SK-N-SH (cell line): ENCODE results near the gene EHBP1L1. TPM values are rescaled to one million over a fixed set of nuclear protein-coding genes. Genes with fewer than 3 reads are reported as not detected.
A peak's percentile ranks its signal among the peaks of the same experiment; 100 is the strongest.

ENCODE experiments used
- CTCF ChIA-PET: fragments of 300-600, 350-600 bp; formaldehyde crosslinking; extraction: SDS; loops from one replicate; lab custom pipeline; 2021; lab: Yijun Ruan, JAX
- POLR2A ChIA-PET: fragments of 350-600 bp; sonication (Branson Sonifier 250); formaldehyde crosslinking; extraction: SDS; loops from one replicate; lab custom pipeline; 2020; ENCODE audit warnings: antibody characterized with exemption, inconsistent platforms; lab: Yijun Ruan, JAX
- DNase-seq: peaks from one replicate; pipeline ENCODE4 v3.0.0; 2012
- H2AFZ ChIP-seq: fragments of 200-600 bp; sonication (generic); 2 replicates; pipeline ENCODE4 v1.8.1; 2016; ENCODE audit warnings: antibody characterized with exemption, mild to moderate bottlenecking, low read depth
- H3F3A ChIP-seq: fragments of 200-600 bp; sonication (generic); replicated peaks from 2 replicates; pipeline ENCODE3; 2016; ENCODE audit warnings: antibody characterized with exemption, mild to moderate bottlenecking; ENCODE audit not compliant: insufficient read depth
- H3K27ac ChIP-seq, 2 experiments: fragments of 200-500 bp in 1 of 2; fragments of 200-600 bp in 1 of 2; sonication (Bioruptor generic) in 1 of 2; sonication (generic), shearing (Covaris generic) in 1 of 2; 2 replicates each; pipeline versions ENCODE4 v1.5.1 to v1.6.1; 2014 to 2016; ENCODE audit warnings: low read depth in 2 of 2, inconsistent platforms in 1 of 2, low read length in 1 of 2, mild to moderate bottlenecking in 1 of 2, mixed read lengths in 1 of 2
- H3K27me3 ChIP-seq: fragments of 200-600 bp; sonication (generic), shearing (Covaris generic); 2 replicates; pipeline ENCODE4 v1.6.1; 2016; ENCODE audit warnings: mixed run types; ENCODE audit not compliant: insufficient read depth
- H3K36me3 ChIP-seq, 2 experiments: fragments of 200-500 bp in 1 of 2; fragments of 200-600 bp in 1 of 2; sonication (Bioruptor generic) in 1 of 2; sonication (generic) in 1 of 2; replicated peaks in 1 of 2; 2 replicates each; pipeline versions ENCODE3 to v1.5.1; 2014 to 2016; ENCODE audit warnings: low read length in 1 of 2, mild to moderate bottlenecking in 1 of 2; ENCODE audit not compliant: insufficient read depth in 2 of 2, control insufficient read depth in 1 of 2
- H3K4me1 ChIP-seq, 2 experiments: fragments of 200-500 bp in 1 of 2; fragments of 200-600 bp in 1 of 2; sonication (Bioruptor generic) in 1 of 2; sonication (generic), shearing (Covaris generic) in 1 of 2; 2 replicates each; pipeline versions ENCODE4 v1.5.1 to v1.6.1; 2014 to 2016; ENCODE audit warnings: low read depth in 1 of 2, low read length in 1 of 2, mixed run types in 1 of 2; ENCODE audit not compliant: insufficient read depth in 2 of 2, control insufficient read depth in 1 of 2
- H3K4me2 ChIP-seq: fragments of 200-600 bp; sonication (generic), shearing (Covaris generic); 2 replicates; pipeline ENCODE4 v1.6.1; 2017; ENCODE audit warnings: mixed run types
- H3K4me3 ChIP-seq, 2 experiments: fragments of 200-500 bp in 1 of 2; fragments of 200-600 bp in 1 of 2; sonication (Bioruptor generic) in 1 of 2; sonication (generic), shearing (Covaris generic) in 1 of 2; 2 replicates each; pipeline versions ENCODE4 v1.5.1 to v1.8.1; 2014 to 2016; ENCODE audit warnings: low read depth in 2 of 2, inconsistent platforms in 1 of 2, low read length in 1 of 2, mild to moderate bottlenecking in 1 of 2, mixed read lengths in 1 of 2, moderate library complexity in 1 of 2
- H3K79me2 ChIP-seq: fragments of 200-600 bp; sonication (generic); 2 replicates; pipeline ENCODE4 v1.8.1; 2017; ENCODE audit warnings: mild to moderate bottlenecking; ENCODE audit not compliant: insufficient read depth
- H3K9ac ChIP-seq: fragments of 200-600 bp; sonication (generic); 2 replicates; pipeline ENCODE4 v1.6.1; 2017; ENCODE audit warnings: mixed run types
- H3K9me2 ChIP-seq: fragments of 200-600 bp; sonication (generic); 2 replicates; pipeline ENCODE4 v1.6.1; 2017; ENCODE audit warnings: mixed run types
- H3K9me3 ChIP-seq: fragments of 200-600 bp; sonication (generic); 2 replicates; pipeline ENCODE4 v1.6.1; 2017; ENCODE audit warnings: mixed run types, mild to moderate bottlenecking, moderate library complexity
- H4K20me1 ChIP-seq: fragments of 200-600 bp; sonication (generic); 2 replicates; pipeline ENCODE4 v1.6.1; 2017; ENCODE audit warnings: mild to moderate bottlenecking, mixed run types; ENCODE audit not compliant: insufficient read depth
- CHD2 ChIP-seq: fragments of 150-350 bp; IDR thresholded peaks from 2 replicates; pipeline ENCODE4 v1.6.1; 2018; ENCODE audit warnings: low read length; ENCODE audit not compliant: partially characterized antibody
- ELF1 ChIP-seq: IDR thresholded peaks from 2 replicates; pipeline ENCODE4 v1.4.0; 2012
- GABPA ChIP-seq: IDR thresholded peaks from 2 replicates; pipeline ENCODE4 v1.4.0; 2012; ENCODE audit warnings: low read depth, mild to moderate bottlenecking
- MEF2A ChIP-seq: IDR thresholded peaks from 2 replicates; pipeline ENCODE4 v1.4.0; 2012; ENCODE audit warnings: low read depth, borderline replicate concordance
- NFIC ChIP-seq: IDR thresholded peaks from 2 replicates; pipeline ENCODE4 v1.4.0; 2012; ENCODE audit warnings: borderline replicate concordance
- NRF1 ChIP-seq: IDR thresholded peaks from 2 replicates; pipeline ENCODE4 v1.6.1; 2012; ENCODE audit warnings: low read depth, mild to moderate bottlenecking, low read length
- POLR2AphosphoS5 ChIP-seq: IDR thresholded peaks from 2 replicates; pipeline ENCODE4 v1.6.1; 2012; ENCODE audit warnings: low read depth, low read length
- RFX5 ChIP-seq: IDR thresholded peaks from 2 replicates; pipeline ENCODE4 v1.6.1; 2012; ENCODE audit warnings: mild to moderate bottlenecking, improper control_type of control experiment, low read length
- SIN3A ChIP-seq: IDR thresholded peaks from 2 replicates; pipeline ENCODE4 v1.6.1; 2012; ENCODE audit warnings: low read depth, mild to moderate bottlenecking, low read length, moderate library complexity, borderline replicate concordance
- SMC3 ChIP-seq: IDR thresholded peaks from 2 replicates; pipeline ENCODE4 v1.6.1; 2012; ENCODE audit warnings: low read depth, low read length, improper control_type of control experiment
- TAF1 ChIP-seq: IDR thresholded peaks from 2 replicates; pipeline ENCODE4 v1.6.1; 2012; ENCODE audit warnings: low read depth, mild to moderate bottlenecking, low read length, moderate library complexity, borderline replicate concordance
- WGBS: methylation state at CpG from one replicate; pipeline ENCODE4 v1.1.6; 2017; ENCODE audit warnings: low lambda C conversion rate; 5-methylcytosine and 5-hydroxymethylcytosine counted together
- polyA plus RNA-seq, 3 experiments: library from polyadenylated mRNA; depleted of rRNA; stranded (reverse); fragments of >200 nt; gene quantifications; 2 replicates each; pipeline ENCODE4 v1.2.3, GENCODE V29; 2012
- TF ChIP-seq, protein P1 (sequence below): fragments of 150-350 bp; IDR thresholded peaks from 2 replicates; pipeline ENCODE4 v1.6.1; 2016; ENCODE audit warnings: mild to moderate bottlenecking, low read depth, low read length
- TF ChIP-seq, protein P2 (sequence below): IDR thresholded peaks from 2 replicates; pipeline ENCODE4 v1.4.0; 2012; ENCODE audit warnings: low read depth
- TF ChIP-seq, protein P3 (sequence below): IDR thresholded peaks from 2 replicates; pipeline ENCODE4 v1.6.1; 2012; ENCODE audit warnings: mild to moderate bottlenecking, low read depth, low read length, moderate library complexity
- TF ChIP-seq, protein P4 (sequence below): IDR thresholded peaks from 2 replicates; pipeline ENCODE4 v1.4.0; 2012; ENCODE audit warnings: low read depth, borderline replicate concordance

EHBP1L1 gene
- polyA plus RNA-seq, 1 of the 3 experiments (the other 2 are of a cell fraction) = 48.7 TPM

DNA sequence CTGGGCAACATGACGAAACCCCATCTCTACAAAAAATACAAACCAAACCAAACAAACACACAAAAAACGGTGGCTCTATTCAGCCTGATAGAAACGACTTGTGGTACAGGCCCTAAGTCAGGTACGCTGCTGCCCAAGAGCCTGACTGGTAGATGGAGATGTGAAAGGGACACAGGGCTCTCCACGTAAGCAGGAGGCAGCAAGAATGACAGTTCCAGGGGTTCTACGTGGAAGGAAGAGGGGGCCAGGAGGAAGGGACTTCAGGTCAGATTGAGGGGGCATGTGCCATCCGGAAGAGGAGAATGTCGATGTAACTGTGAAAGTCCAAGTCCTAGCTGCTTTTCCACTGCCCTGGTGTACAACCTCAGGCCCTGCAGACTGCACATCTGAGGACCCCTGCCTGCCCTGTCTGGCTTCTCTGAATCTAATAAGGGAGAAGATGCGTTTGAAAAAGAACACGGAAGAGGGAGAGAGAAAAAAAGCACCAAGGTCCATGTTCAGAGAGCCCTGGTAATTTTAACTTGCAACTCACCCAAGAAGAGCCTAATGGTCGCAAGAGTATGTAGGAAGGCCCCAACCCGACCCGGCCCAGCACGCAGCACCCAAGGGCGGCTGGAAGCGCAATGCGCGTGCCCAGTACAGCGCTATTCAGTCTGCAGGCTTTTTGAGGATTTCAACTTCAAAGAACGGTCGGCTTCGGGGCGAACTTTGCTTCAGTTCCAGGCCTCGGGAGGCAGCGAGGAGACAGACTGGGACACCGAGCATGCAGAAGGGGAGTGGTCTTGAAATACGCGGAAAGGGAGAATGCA lies 6.5 kb upstream of the EHBP1L1 start:
- ChIA-PET POLR2A (interaction anchor here (0.9 to 1.7 kb wide), 7 partner anchors 10 to 145 kb away, joined by 3 to 12 read pairs (median 4); partner anchors contain the start of gene MALAT1), CTCF (interaction anchor here (0.5 to 13.6 kb wide), 12 partner anchors 9 to 45 kb away, joined by 3 to 295 read pairs (median 4); partner anchors contain the start of genes KCNK7 and LTBP3)
- no peak for DNase-seq
- Histone ChIP-seq H3K9me2 (no peaks in the 10 kb centered on the region), H2AFZ (peak overlapping the region; percentile 69; the same call in 1 of the 2 replicates), H3K4me2 (peak overlapping the region; percentile 95), H3K4me1 (peaks cover 34 to 41% of the 10 kb centered on the region in 2 experiments; a peak in 3 of 4 replicates), H3K4me3 (peak overlapping the region; percentile 76 to 99), H3K36me3 (peaks cover 3 to 4% of the 10 kb centered on the region in 2 experiments), H3K79me2 (peaks cover 61% of the 10 kb centered on the region), H3K27ac (peak overlapping the region; percentile 81 to 97), H3K9ac (peak overlapping the region; percentile 74), H4K20me1 (peaks cover 11% of the 10 kb centered on the region), H3F3A (peaks cover 34% of the 10 kb centered on the region), H3K9me3 (no peaks in the 10 kb centered on the region), H3K27me3 (no peaks in the 10 kb centered on the region)
- TF ChIP-seq SMC3 = no peak
- peak; percentile 60; the same call in 1 of the 2 replicates for TF ChIP-seq TAF1
- TF ChIP-seq, protein P1, sequence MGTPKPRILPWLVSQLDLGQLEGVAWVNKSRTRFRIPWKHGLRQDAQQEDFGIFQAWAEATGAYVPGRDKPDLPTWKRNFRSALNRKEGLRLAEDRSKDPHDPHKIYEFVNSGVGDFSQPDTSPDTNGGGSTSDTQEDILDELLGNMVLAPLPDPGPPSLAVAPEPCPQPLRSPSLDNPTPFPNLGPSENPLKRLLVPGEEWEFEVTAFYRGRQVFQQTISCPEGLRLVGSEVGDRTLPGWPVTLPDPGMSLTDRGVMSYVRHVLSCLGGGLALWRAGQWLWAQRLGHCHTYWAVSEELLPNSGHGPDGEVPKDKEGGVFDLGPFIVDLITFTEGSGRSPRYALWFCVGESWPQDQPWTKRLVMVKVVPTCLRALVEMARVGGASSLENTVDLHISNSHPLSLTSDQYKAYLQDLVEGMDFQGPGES = no peak
- no peak for TF ChIP-seq SIN3A
- TF ChIP-seq POLR2AphosphoS5 = 0 out of 2 replicates have a peak, but pooled peaks have one; percentile 63
- no peak for TF ChIP-seq NFIC
- WGBS = 3% methylated on average over 28 of the region's 28 CpGs

DNA sequence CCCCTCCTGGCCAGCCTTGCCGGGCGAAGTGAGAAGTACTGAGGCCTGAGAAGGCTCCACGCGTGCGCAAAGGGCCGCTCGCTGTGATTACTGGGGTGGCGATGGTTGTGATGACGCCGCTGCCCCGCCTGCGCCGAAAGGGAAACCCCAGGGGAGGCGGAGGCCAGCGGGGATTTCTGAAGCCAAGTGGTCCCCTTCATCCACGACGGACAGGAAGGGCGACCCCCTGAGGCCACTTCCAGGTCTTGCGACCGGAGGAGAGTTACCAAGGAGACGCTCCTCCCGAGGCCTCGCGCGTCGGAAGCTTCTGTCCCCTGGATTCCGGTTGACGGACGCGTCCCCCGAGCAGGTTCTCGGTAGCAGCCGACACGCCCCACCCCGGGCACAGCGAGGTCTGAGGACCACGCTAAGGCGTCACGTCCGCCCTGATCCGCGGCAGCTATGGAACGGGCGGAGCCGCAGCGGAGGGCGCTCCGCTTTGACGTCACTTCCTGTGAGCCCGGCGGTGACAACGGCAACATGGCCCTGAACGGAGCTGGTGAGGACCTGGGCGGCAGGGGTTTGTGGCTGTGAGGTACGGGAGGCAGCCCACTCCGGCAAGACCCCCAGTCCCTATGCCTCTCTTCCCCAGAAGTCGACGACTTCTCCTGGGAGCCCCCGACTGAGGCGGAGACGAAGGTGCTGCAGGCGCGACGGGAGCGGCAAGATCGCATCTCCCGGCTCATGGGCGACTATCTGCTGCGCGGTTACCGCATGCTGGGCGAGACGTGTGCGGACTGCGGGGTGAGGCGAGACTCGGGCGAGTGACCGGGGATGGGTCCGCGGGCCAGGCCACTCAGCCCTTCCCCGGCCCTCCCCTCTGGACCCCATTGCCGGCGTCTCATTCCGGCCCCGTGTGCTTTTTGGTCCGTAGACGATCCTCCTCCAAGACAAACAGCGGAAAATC lies 5.6 kb upstream of the EHBP1L1 start, which contains the start of gene ZNRD2:
TSS of gene ZNRD2 (plus strand) at position 505 of the 946 bp plus-strand sequence. CDS start at position 520, 15 bp downstream.
- peak within 1 kb of the TSS; percentile 95 for H3K4me2 ChIP-seq
- H3K9ac ChIP-seq = peak within 1 kb of the TSS; percentile 77
- peak within 1 kb of the TSS; percentile 69; the same call in 1 of the 2 replicates for H2AFZ ChIP-seq
- ChIA-PET CTCF (interaction anchor here (0.7 to 13.6 kb wide), 15 partner anchors 9 to 255 kb away, joined by 3 to 295 read pairs (median 4); partner anchors contain the start of genes KCNK7 and LTBP3), POLR2A (interaction anchor here (0.9 to 1.7 kb wide), 7 partner anchors 10 to 146 kb away, joined by 3 to 12 read pairs (median 4); partner anchors contain the start of gene MALAT1)
- H3K9me3 ChIP-seq = no peaks in the 10 kb centered on the region
- H3K9me2 ChIP-seq = no peaks in the 10 kb centered on the region
- peak within 1 kb of the TSS; percentile 76 to 99 for H3K4me3 ChIP-seq
- H3K27me3 ChIP-seq = no peaks in the 10 kb centered on the region
- peaks cover 39% of the 10 kb centered on the region for H3F3A ChIP-seq
- peak; percentile 95 for DNase-seq
- peaks cover 8 to 10% of the 10 kb centered on the region in 2 experiments for H3K36me3 ChIP-seq
- H3K79me2 ChIP-seq = peaks cover 62% of the 10 kb centered on the region
- peaks cover 14% of the 10 kb centered on the region for H4K20me1 ChIP-seq
- peak within 1 kb of the TSS; percentile 81 to 97 for H3K27ac ChIP-seq
- WGBS = 0% methylated on average over 23 of the region's 89 CpGs
- H3K4me1 ChIP-seq = peaks cover 41 to 47% of the 10 kb centered on the region in 2 experiments; a peak in 3 of 4 replicates
- TF ChIP-seq, protein P1 = no peak
- TF ChIP-seq, protein P2, sequence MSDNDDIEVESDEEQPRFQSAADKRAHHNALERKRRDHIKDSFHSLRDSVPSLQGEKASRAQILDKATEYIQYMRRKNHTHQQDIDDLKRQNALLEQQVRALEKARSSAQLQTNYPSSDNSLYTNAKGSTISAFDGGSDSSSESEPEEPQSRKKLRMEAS = peak; percentile 84
- peak; percentile 73; the same call in 1 of the 2 replicates for TF ChIP-seq ELF1
- TF ChIP-seq RFX5 = no peak
- no peak for TF ChIP-seq MEF2A
- peak; percentile 83 for TF ChIP-seq NRF1
- TF ChIP-seq NFIC = peak; percentile 31; the same call in 1 of the 2 replicates
- TF ChIP-seq CHD2 = peak; percentile 81
- peak; percentile 95 for TF ChIP-seq GABPA
- TF ChIP-seq, protein P3, sequence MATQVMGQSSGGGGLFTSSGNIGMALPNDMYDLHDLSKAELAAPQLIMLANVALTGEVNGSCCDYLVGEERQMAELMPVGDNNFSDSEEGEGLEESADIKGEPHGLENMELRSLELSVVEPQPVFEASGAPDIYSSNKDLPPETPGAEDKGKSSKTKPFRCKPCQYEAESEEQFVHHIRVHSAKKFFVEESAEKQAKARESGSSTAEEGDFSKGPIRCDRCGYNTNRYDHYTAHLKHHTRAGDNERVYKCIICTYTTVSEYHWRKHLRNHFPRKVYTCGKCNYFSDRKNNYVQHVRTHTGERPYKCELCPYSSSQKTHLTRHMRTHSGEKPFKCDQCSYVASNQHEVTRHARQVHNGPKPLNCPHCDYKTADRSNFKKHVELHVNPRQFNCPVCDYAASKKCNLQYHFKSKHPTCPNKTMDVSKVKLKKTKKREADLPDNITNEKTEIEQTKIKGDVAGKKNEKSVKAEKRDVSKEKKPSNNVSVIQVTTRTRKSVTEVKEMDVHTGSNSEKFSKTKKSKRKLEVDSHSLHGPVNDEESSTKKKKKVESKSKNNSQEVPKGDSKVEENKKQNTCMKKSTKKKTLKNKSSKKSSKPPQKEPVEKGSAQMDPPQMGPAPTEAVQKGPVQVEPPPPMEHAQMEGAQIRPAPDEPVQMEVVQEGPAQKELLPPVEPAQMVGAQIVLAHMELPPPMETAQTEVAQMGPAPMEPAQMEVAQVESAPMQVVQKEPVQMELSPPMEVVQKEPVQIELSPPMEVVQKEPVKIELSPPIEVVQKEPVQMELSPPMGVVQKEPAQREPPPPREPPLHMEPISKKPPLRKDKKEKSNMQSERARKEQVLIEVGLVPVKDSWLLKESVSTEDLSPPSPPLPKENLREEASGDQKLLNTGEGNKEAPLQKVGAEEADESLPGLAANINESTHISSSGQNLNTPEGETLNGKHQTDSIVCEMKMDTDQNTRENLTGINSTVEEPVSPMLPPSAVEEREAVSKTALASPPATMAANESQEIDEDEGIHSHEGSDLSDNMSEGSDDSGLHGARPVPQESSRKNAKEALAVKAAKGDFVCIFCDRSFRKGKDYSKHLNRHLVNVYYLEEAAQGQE = peak; percentile 20; the same call in 1 of the 2 replicates
- TF ChIP-seq, protein P4, sequence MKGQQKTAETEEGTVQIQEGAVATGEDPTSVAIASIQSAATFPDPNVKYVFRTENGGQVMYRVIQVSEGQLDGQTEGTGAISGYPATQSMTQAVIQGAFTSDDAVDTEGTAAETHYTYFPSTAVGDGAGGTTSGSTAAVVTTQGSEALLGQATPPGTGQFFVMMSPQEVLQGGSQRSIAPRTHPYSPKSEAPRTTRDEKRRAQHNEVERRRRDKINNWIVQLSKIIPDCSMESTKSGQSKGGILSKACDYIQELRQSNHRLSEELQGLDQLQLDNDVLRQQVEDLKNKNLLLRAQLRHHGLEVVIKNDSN = no peak
